OCI-LY7 (cell line): Measurements from ENCODE around the gene RNF212B.

Source experiments
- CTCF ChIP-seq: fragments of 200-600 bp; sonication (generic); conservative IDR thresholded peaks from 2 replicates; pipeline ENCODE4 v1.5.1; 2014; ENCODE audit warnings: mild to moderate bottlenecking, antibody characterized with exemption, low read length, moderate library complexity, mixed read lengths
- EZH2phosphoT487 ChIP-seq: fragments of 200-600 bp; sonication (generic); IDR thresholded peaks from 2 replicates; pipeline ENCODE4 v1.6.1; 2018; ENCODE audit warnings: low read depth, borderline replicate concordance, mild to moderate bottlenecking, mixed run types, antibody characterized with exemption, low read length, moderate library complexity, mixed read lengths

DNA sequence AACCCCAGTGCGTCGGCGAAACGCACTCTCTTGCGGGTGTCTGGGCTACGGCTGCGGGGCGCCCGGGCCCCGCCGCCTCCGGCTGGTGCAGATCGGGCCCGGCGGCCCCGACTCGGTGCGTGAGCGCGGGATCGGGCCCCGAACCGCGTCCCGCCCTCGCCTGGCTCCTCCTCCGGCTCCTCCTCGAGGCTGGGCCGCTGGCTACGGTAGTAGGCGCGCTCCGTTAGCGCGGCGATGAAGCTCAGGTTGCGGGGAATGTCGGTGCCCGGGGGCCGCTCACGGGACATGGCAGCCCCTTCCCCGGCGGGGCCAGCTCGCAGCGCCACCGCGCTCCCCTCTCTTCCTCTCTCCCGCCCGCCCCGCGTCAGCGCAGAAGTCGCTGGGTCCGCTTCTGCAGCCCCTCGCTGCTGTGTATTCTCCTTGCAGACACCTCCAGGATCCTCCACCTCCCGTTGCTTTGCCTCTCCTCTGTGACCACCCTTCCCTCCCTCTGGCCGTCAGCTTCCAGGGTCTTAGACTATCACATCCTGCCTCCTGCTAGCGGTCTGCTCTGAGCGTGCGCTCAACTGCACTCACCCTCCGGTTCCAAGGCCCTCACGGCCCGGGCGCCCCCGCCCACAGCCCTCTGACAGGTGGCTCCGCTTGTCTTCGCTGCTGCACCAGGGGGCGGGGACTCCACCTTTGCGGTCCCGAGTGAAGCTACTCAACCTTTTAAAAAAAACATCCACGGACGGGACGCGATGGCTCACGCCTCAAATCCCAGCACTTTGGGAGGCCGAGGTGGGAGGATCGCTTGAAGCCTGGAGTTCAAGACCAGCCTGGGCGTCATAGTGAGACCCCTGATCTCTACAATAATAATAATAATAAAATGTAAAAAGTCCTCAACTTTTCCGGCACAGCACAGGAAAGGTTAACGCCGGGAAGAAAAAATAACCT, 64.8 kb downstream of the RNF212B start, which contains the start of gene PPP1R3E:
- no peak for TF ChIP-seq CTCF
- no peak for TF ChIP-seq EZH2phosphoT487
